Mucosa of descending colon (tissue), 3 donors: ENCODE results near the gene YAP1. TPM values are rescaled to one million over a fixed set of nuclear protein-coding genes. Genes with fewer than 3 reads are reported as not detected.

Experiments
- ATAC-seq: fragments of 200-7000 bp; cut with Tn5 transposase; one replicate; pipeline ENCODE4 v1.9.1; 2020; ENCODE audit warnings: mild to moderate bottlenecking, moderate library complexity
- DNase-seq, 3 donors: peaks; one replicate each; pipeline ENCODE4 v3.0.0-alpha.2; 2020
- H3K36me3 ChIP-seq: fragments of 200-600 bp; one replicate; pipeline ENCODE4 v1.8.0; 2021; ENCODE audit warnings: low read depth, mild to moderate bottlenecking
- H3K4me1 ChIP-seq: fragments of 200-600 bp; one replicate; pipeline ENCODE4 v1.8.0; 2021; ENCODE audit warnings: low read depth, mild to moderate bottlenecking
- H3K4me3 ChIP-seq: fragments of 200-600 bp; one replicate; pipeline ENCODE4 v1.8.0; 2021; ENCODE audit warnings: mild to moderate bottlenecking
- H3K9me3 ChIP-seq: fragments of 200-600 bp; one replicate; pipeline ENCODE4 v1.8.0; 2021; ENCODE audit warnings: mild to moderate bottlenecking
- CTCF ChIP-seq: fragments of 200-600 bp; IDR thresholded peaks from one replicate; pipeline ENCODE4 v1.8.0; 2022; ENCODE audit warnings: antibody characterized with exemption, mild to moderate bottlenecking
- intact Hi-C, 2 donors: fragments of 100-400 bp; cut with DNase I in 1 of 2; cut with micrococcal nuclease in 1 of 2; formaldehyde crosslinking; loops; one replicate each; pipeline versions ENCODE4 v1.11.0 to v1.11.1; 2022; cut with DNase I, micrococcal nuclease
- total RNA-seq, 3 donors: library from RNA; stranded (reverse); fragmentation: NEBNext Ultra II Directional in 2 of 3; extraction: Animal tissue kit (Norgen Biotek cat#: 25700) in 2 of 3; gene quantifications; one replicate each; pipeline versions ENCODE4 v1.2.1 to v1.2.4, GENCODE V29; 2021 to 2023
- donor health status: DM: no; HTN: no; CAD: no; lungs with moderate emphysema.
- donor health status: DM: no; HTN: no; CAD: no.
- donor health status: DM: no; HTN: yes; CAD: no.

The YAP1 gene
- total RNA-seq, 3 donors from 2014 or later: 41.3 to 126 (median 52.2) TPM

- peaks cover 5% of the 10 kb centered on the region for H3K4me1 ChIP-seq
- no peak for TF ChIP-seq CTCF
- DNase-seq (no peak), ATAC-seq (no peak)
- H3K4me3 ChIP-seq: no peak overlapping the region
- H3K9me3 ChIP-seq: no peaks in the 10 kb centered on the region
- H3K36me3 ChIP-seq: no peaks in the 10 kb centered on the region
- intact Hi-C loops: no loop called here
Observed at GRCh38 chr11:102151784-102152525, 41.7 kb downstream of the YAP1 start.

- peaks cover 12% of the 10 kb centered on the region for H3K4me1 ChIP-seq
- no peak overlapping the region for H3K4me3 ChIP-seq
- no peaks in the 10 kb centered on the region for H3K9me3 ChIP-seq
- no peak for ATAC-seq
- no peak for TF ChIP-seq CTCF
- intact Hi-C loops: no loop called here
- H3K36me3 ChIP-seq: no peaks in the 10 kb centered on the region
- DNase-seq: no peak
Observed at GRCh38 chr11:102153082-102153481, 42.8 kb downstream of the YAP1 start.

GRCh38 chr11:102154806-102155205 is 44.6 kb downstream of the YAP1 start:
- ATAC-seq (no peak), DNase-seq (no peak)
- Histone ChIP-seq H3K4me1 (peaks cover 16% of the 10 kb centered on the region), H3K4me3 (no peak overlapping the region), H3K36me3 (no peaks in the 10 kb centered on the region), H3K9me3 (no peaks in the 10 kb centered on the region)
- intact Hi-C loops: no loop called here
- TF ChIP-seq CTCF: no peak

GRCh38 chr11:102155676-102156075 is 45.4 kb downstream of the YAP1 start:
- intact Hi-C loops: no loop called here

GRCh38 chr11:102157219-102157618 is 47.0 kb downstream of the YAP1 start:
- ATAC-seq (peak; percentile 98), DNase-seq (peak in 2 of 3 donors; percentile 46 to 84)
- Histone ChIP-seq H3K4me3 (no peak overlapping the region), H3K9me3 (no peaks in the 10 kb centered on the region), H3K36me3 (no peaks in the 10 kb centered on the region), H3K4me1 (peaks cover 16% of the 10 kb centered on the region)
- TF ChIP-seq CTCF: no peak
- intact Hi-C loops: no loop called here

More at GRCh38 chr11:102155676-102156075, 45.4 kb downstream of the YAP1 start:
- Histone ChIP-seq H3K36me3 (no peaks in the 10 kb centered on the region), H3K4me3 (no peak overlapping the region), H3K9me3 (no peaks in the 10 kb centered on the region), H3K4me1 (peaks cover 16% of the 10 kb centered on the region)
- ATAC-seq (no peak), DNase-seq (no peak)
- TF ChIP-seq CTCF: no peak
